Uterus (tissue), 4 donors: ENCODE measurements around the gene TK1. TPM values are rescaled to one million over a fixed set of nuclear protein-coding genes. Genes with fewer than 3 reads are reported as not detected.

Experiments
- DNase-seq, 2 donors: peaks; one replicate each; pipeline ENCODE4 v3.0.0-alpha.2; 2019 to 2020
- H3K27ac ChIP-seq, 2 donors: fragments of 200-600 bp; sonication (generic); 1 replicate in 1 of 2; 2 replicates in 1 of 2; pipeline ENCODE4 v1.5.1; 2016 to 2018
- H3K27me3 ChIP-seq, 2 donors: fragments of 200-600 bp; sonication (generic); one replicate each; pipeline ENCODE4 v1.5.1; 2018 to 2019; ENCODE audit warnings: control low read depth in 1 of 2
- H3K36me3 ChIP-seq, 2 donors: fragments of 200-600 bp; sonication (generic); one replicate each; pipeline ENCODE4 v1.5.1; 2019; ENCODE audit warnings: control low read depth in 1 of 2
- H3K4me1 ChIP-seq, 2 donors: fragments of 200-600 bp; sonication (generic); one replicate each; pipeline ENCODE4 v1.5.1; 2018 to 2019; ENCODE audit warnings: control low read depth in 1 of 2
- H3K4me3 ChIP-seq, 2 donors: fragments of 200-600 bp; sonication (generic); 1 replicate in 1 of 2; 2 replicates in 1 of 2; pipeline ENCODE4 v1.5.1; 2018 to 2019; ENCODE audit warnings: mild to moderate bottlenecking in 1 of 2
- H3K9me3 ChIP-seq, 2 donors: fragments of 200-600 bp; sonication (generic); one replicate each; pipeline ENCODE4 v1.5.1; 2019; ENCODE audit warnings: control low read depth in 1 of 2
- CTCF ChIP-seq, 4 experiments: fragments of 200-600 bp in 2 of 4; fragments of 450-650 bp in 2 of 4; sonication (generic) in 2 of 4; IDR thresholded peaks; one replicate each; pipeline ENCODE4 v1.5.1; 2016 to 2019; ENCODE audit warnings: antibody characterized with exemption in 4 of 4, mild to moderate bottlenecking in 2 of 4, moderate library complexity in 1 of 4
- POLR2A ChIP-seq, 2 donors: fragments of 450-650 bp; IDR thresholded peaks; one replicate each; pipeline ENCODE4 v1.6.1; 2016; ENCODE audit warnings: antibody characterized with exemption in 2 of 2, mild to moderate bottlenecking in 1 of 2, moderate library complexity in 1 of 2
- intact Hi-C: fragments of 100-400 bp; cut with DNase I; formaldehyde crosslinking; loops from one replicate; pipeline ENCODE4 v1.15.1; 2023; ENCODE audit warnings: low total_unique reads
- total RNA-seq, 4 donors: library from RNA; depleted of rRNA in 3 of 4; stranded (reverse); fragments of >200 nt in 3 of 4; gene quantifications; one replicate each; pipeline versions ENCODE4 v1.1.0 to v1.2.4, GENCODE V29; 2014 to 2023
- donor health status: DM: yes; HTN: yes; CAD: no.

The TK1 gene
- total RNA-seq, 4 donors from 2014 or later = 1.4 to 40.8 TPM; not detected in 2

GRCh38 chr17:78228176-78228575, 41.3 kb upstream of the TK1 start:
- TF ChIP-seq CTCF (IDR thresholded peaks at IDR 0.05) = no peak
- TF ChIP-seq POLR2A (IDR thresholded peaks at IDR 0.05) = no peak
- intact Hi-C loops = no loop called here

GRCh38 chr17:78227455-78227916, 40.6 kb upstream of the TK1 start:
- TF ChIP-seq POLR2A (IDR thresholded peaks at IDR 0.05) = no peak
- TF ChIP-seq CTCF (IDR thresholded peaks at IDR 0.05) = no peak
- no peak overlapping the region for H3K27ac ChIP-seq
- intact Hi-C loops = no loop called here
- H3K27me3 ChIP-seq = peaks cover 0 to 5% of the 10 kb centered on the region in 2 donors
- DNase-seq = no peak
- H3K36me3 ChIP-seq = no peaks in the 10 kb centered on the region
- no peaks in the 10 kb centered on the region for H3K9me3 ChIP-seq
- H3K4me1 ChIP-seq = no peaks in the 10 kb centered on the region
- H3K4me3 ChIP-seq = no peak overlapping the region

More at GRCh38 chr17:78228176-78228575, 41.3 kb upstream of the TK1 start:
- H3K27ac ChIP-seq = no peak overlapping the region
- H3K4me3 ChIP-seq = no peak overlapping the region
- H3K9me3 ChIP-seq = no peaks in the 10 kb centered on the region
- no peaks in the 10 kb centered on the region for H3K36me3 ChIP-seq
- H3K27me3 ChIP-seq = peaks cover 0 to 7% of the 10 kb centered on the region in 2 donors
- DNase-seq = no peak
- no peaks in the 10 kb centered on the region for H3K4me1 ChIP-seq

- no peaks in the 10 kb centered on the region for H3K36me3 ChIP-seq
- no peaks in the 10 kb centered on the region for H3K9me3 ChIP-seq
- no peaks in the 10 kb centered on the region for H3K4me1 ChIP-seq
- no peak for DNase-seq
- no peaks in the 10 kb centered on the region for H3K27me3 ChIP-seq
- TF ChIP-seq CTCF (IDR thresholded peaks at IDR 0.05) (no peak), POLR2A (IDR thresholded peaks at IDR 0.05) (no peak)
- H3K27ac ChIP-seq = no peak overlapping the region
- no peak overlapping the region for H3K4me3 ChIP-seq
- intact Hi-C loops = no loop called here
Observed at GRCh38 chr17:78226759-78227454, 40.1 kb upstream of the TK1 start.

GRCh38 chr17:78226055-78226758, 39.4 kb upstream of the TK1 start:
- Histone ChIP-seq H3K27ac (no peak overlapping the region), H3K4me3 (no peak overlapping the region), H3K27me3 (no peaks in the 10 kb centered on the region), H3K36me3 (no peaks in the 10 kb centered on the region), H3K4me1 (no peaks in the 10 kb centered on the region), H3K9me3 (no peaks in the 10 kb centered on the region)
- no peak for TF ChIP-seq POLR2A (IDR thresholded peaks at IDR 0.05)
- TF ChIP-seq CTCF (IDR thresholded peaks at IDR 0.05) = no peak
- intact Hi-C loops = no loop called here
- DNase-seq = no peak
